ENCODE results near the gene TSEN15.
"Not testable (repeated sequence)": the region's sequence is repeated elsewhere in the genome, so short reads cannot be mapped to it uniquely, and the experiment has no call there.

TSEN15 gene

DNA sequence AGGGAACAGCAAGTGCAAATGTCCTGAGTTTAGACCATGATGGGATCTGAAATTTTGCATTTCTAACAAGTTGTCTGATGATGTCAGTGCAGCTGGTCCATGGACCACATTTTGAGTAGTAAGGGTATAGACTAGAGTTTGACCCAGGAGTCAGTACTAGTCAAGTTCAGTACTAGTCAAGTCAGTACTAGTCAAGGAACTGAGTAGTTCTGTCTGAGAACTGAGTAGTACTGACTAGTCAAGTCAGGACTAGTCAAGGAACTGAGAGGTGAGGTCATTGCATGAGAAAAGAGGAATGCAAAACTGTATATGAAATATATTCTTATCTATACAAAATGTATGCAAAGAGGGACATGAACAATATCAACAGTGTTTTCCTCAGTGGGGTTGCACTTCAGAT is 34.1 kb downstream of the TSEN15 start:
- H3K9ac ChIP-seq (ENCODE audit: low read depth, low read length): no peak overlapping the region
- H3K36me3 ChIP-seq (ENCODE audit: control insufficient read depth, insufficient read depth, low read length): no peaks in the 10 kb centered on the region
- H3K9me3 ChIP-seq (ENCODE audit: control insufficient read depth, insufficient read depth, low read length): no peaks in the 10 kb centered on the region
- H3K27me3 ChIP-seq (ENCODE audit: control insufficient read depth, insufficient read depth, low read length): no peaks in the 10 kb centered on the region
- H3K4me3 ChIP-seq (ENCODE audit: low read depth, low read length): no peak overlapping the region
- no peaks in the 10 kb centered on the region for H3K4me1 ChIP-seq (ENCODE audit: control insufficient read depth, insufficient read depth, low read length)

DNA sequence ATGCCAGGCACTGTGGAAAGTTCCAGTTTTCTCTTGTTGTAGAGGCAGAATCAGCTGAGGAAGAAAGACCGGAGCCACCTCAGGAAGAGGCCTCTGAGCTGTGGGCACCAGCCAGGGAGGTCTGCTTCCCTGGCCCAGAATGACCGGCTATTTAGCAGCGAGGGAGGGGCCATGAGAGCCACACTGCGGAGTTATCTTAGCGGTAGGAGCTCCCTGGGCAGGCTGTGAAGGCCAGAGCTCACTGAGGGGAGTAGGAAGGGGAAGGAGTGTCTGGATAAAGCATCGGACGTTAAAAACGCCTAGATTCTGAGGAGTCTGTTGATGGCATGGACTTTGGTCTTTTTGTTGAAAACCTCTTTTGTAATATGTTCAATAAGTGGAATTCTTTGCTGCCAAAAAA is 36.5 kb downstream of the TSEN15 start:
- no peaks in the 10 kb centered on the region for H3K27me3 ChIP-seq (ENCODE audit: control insufficient read depth, insufficient read depth, low read length)
- H3K4me3 ChIP-seq (ENCODE audit: low read depth, low read length): no peak overlapping the region
- no peaks in the 10 kb centered on the region for H3K9me3 ChIP-seq (ENCODE audit: control insufficient read depth, insufficient read depth, low read length)
- H3K9ac ChIP-seq (ENCODE audit: low read depth, low read length): no peak overlapping the region
- no peaks in the 10 kb centered on the region for H3K36me3 ChIP-seq (ENCODE audit: control insufficient read depth, insufficient read depth, low read length)
- no peaks in the 10 kb centered on the region for H3K4me1 ChIP-seq (ENCODE audit: control insufficient read depth, insufficient read depth, low read length)

- no peaks in the 10 kb centered on the region for H3K36me3 ChIP-seq (ENCODE audit: control insufficient read depth, insufficient read depth, low read length)
- no peaks in the 10 kb centered on the region for H3K27me3 ChIP-seq (ENCODE audit: control insufficient read depth, insufficient read depth, low read length)
- no peak overlapping the region for H3K4me3 ChIP-seq (ENCODE audit: low read depth, low read length)
- no peaks in the 10 kb centered on the region for H3K9me3 ChIP-seq (ENCODE audit: control insufficient read depth, insufficient read depth, low read length)
- no peak overlapping the region for H3K9ac ChIP-seq (ENCODE audit: low read depth, low read length)
- H3K4me1 ChIP-seq (ENCODE audit: control insufficient read depth, insufficient read depth, low read length): no peaks in the 10 kb centered on the region
Observed at GRCh38 chr1:184093071-184093470, 41.5 kb downstream of the TSEN15 start.

GRCh38 chr1:184096005-184096404 is 44.5 kb downstream of the TSEN15 start:
- H3K4me3 ChIP-seq (ENCODE audit: low read depth, low read length): no peak overlapping the region
- H3K4me1 ChIP-seq (ENCODE audit: control insufficient read depth, insufficient read depth, low read length): no peaks in the 10 kb centered on the region
- no peaks in the 10 kb centered on the region for H3K36me3 ChIP-seq (ENCODE audit: control insufficient read depth, insufficient read depth, low read length)
- H3K27me3 ChIP-seq (ENCODE audit: control insufficient read depth, insufficient read depth, low read length): no peaks in the 10 kb centered on the region
- H3K9me3 ChIP-seq (ENCODE audit: control insufficient read depth, insufficient read depth, low read length): no peaks in the 10 kb centered on the region
- no peak overlapping the region for H3K9ac ChIP-seq (ENCODE audit: low read depth, low read length)

- not testable (repeated sequence) for H3K4me1 ChIP-seq (ENCODE audit: control insufficient read depth, insufficient read depth, low read length); H3K9ac ChIP-seq (ENCODE audit: low read depth, low read length); H3K36me3 ChIP-seq (ENCODE audit: control insufficient read depth, insufficient read depth, low read length); H3K9me3 ChIP-seq (ENCODE audit: control insufficient read depth, insufficient read depth, low read length); H3K4me3 ChIP-seq (ENCODE audit: low read depth, low read length); H3K27me3 ChIP-seq (ENCODE audit: control insufficient read depth, insufficient read depth, low read length)
Observed at GRCh38 chr1:184096580-184096979, 45.0 kb downstream of the TSEN15 start.

GRCh38 chr1:184101141-184101540 is 49.6 kb downstream of the TSEN15 start:
- Histone ChIP-seq H3K36me3 (ENCODE audit: control insufficient read depth, insufficient read depth, low read length) (no peaks in the 10 kb centered on the region), H3K9me3 (ENCODE audit: control insufficient read depth, insufficient read depth, low read length) (no peaks in the 10 kb centered on the region), H3K4me1 (ENCODE audit: control insufficient read depth, insufficient read depth, low read length) (no peaks in the 10 kb centered on the region), H3K9ac (ENCODE audit: low read depth, low read length) (no peak overlapping the region), H3K27me3 (ENCODE audit: control insufficient read depth, insufficient read depth, low read length) (no peaks in the 10 kb centered on the region), H3K4me3 (ENCODE audit: low read depth, low read length) (no peak overlapping the region)

- no peaks in the 10 kb centered on the region for H3K36me3 ChIP-seq (ENCODE audit: control insufficient read depth, insufficient read depth, low read length)
- H3K4me3 ChIP-seq (ENCODE audit: low read depth, low read length): no peak overlapping the region
- H3K9ac ChIP-seq (ENCODE audit: low read depth, low read length): no peak overlapping the region
- no peaks in the 10 kb centered on the region for H3K27me3 ChIP-seq (ENCODE audit: control insufficient read depth, insufficient read depth, low read length)
- H3K9me3 ChIP-seq (ENCODE audit: control insufficient read depth, insufficient read depth, low read length): no peaks in the 10 kb centered on the region
- H3K4me1 ChIP-seq (ENCODE audit: control insufficient read depth, insufficient read depth, low read length): no peaks in the 10 kb centered on the region
Observed at GRCh38 chr1:184101571-184101970, 50.0 kb downstream of the TSEN15 start.

DNA sequence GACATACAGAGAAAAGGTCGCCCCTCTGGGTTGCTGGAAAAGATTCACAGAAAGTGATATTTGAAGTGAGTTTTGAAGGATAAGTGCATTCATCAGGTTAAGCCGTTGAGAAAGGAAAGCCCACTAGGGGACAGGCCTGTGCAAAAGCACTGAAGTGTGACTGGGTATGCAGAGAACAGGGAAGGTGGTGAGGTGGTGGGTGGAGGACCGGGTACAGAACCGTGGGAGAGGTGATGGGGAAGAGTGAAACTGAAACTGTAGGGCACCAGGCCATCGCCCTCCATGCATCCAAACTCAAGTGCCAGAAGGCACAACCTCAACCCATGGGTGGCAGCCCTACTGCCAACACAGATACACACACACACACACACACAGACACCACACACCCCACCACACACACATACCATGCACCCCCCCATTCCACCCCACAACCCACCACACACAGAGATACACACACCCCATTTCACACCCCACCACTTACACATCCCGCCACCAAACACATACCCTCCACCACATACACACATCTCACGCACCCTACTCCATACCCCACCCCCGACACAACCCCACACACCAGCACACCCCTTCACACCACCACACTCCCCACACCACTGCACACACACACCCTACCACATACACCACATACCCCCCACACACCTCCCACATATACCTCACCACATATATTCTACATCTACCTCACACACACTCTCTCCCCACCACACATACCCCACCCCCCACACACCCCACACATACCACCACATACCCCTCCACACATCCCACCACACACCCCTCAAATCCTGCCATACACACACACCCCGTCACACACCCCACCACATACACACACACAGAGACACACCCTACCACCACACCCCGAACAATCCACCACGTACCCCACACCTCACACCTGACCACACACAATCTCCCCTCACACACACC is 59.0 kb downstream of the TSEN15 start:
- peaks cover 3% of the 10 kb centered on the region for H3K4me1 ChIP-seq (ENCODE audit: control insufficient read depth, insufficient read depth, low read length)
- H3K9ac ChIP-seq (ENCODE audit: low read depth, low read length): no peak overlapping the region
- H3K27me3 ChIP-seq (ENCODE audit: control insufficient read depth, insufficient read depth, low read length): no peaks in the 10 kb centered on the region
- no peaks in the 10 kb centered on the region for H3K9me3 ChIP-seq (ENCODE audit: control insufficient read depth, insufficient read depth, low read length)
- no peaks in the 10 kb centered on the region for H3K36me3 ChIP-seq (ENCODE audit: control insufficient read depth, insufficient read depth, low read length)
- no peak overlapping the region for H3K4me3 ChIP-seq (ENCODE audit: low read depth, low read length)

DNA sequence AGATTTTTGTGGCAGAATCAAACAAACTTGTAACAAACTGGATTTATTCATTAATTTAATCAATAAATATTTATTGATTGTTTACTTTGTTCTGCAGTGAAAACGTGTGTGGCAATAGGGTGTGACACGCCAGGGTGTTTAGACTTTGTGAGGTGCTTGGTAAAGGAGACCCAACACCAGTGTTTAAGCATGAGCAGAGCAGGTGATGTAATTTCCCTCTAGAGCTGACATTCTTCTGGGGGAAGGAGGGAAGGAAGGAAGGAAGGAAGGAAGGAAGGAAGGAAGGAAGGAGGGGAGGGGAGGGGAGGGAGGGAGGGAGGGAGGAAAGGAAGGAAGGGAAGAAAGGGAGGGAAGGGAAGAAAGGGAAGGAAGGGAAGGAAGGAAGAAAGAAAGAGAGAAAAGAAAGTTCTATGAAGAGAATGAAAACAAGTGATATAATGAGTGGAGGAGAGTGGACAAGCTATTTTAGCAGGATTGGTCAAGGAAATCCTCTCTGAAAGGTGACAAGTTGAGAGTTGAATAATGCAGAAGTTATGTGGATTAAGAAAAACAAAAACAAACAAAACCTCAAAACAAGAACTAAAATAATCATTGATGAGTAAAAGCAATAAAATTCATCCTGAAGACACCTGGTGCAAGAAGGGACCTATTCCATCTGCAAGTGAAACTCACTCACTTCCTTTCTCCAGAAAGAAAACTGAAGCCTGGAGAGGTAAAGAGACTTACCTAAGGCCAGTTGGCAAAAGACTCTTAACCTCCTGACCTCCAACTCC is 60.8 kb downstream of the TSEN15 start:
- no peaks in the 10 kb centered on the region for H3K9me3 ChIP-seq (ENCODE audit: control insufficient read depth, insufficient read depth, low read length)
- peaks cover 3% of the 10 kb centered on the region for H3K4me1 ChIP-seq (ENCODE audit: control insufficient read depth, insufficient read depth, low read length)
- no peaks in the 10 kb centered on the region for H3K36me3 ChIP-seq (ENCODE audit: control insufficient read depth, insufficient read depth, low read length)
- H3K9ac ChIP-seq (ENCODE audit: low read depth, low read length): no peak overlapping the region
- H3K27me3 ChIP-seq (ENCODE audit: control insufficient read depth, insufficient read depth, low read length): no peaks in the 10 kb centered on the region
- H3K4me3 ChIP-seq (ENCODE audit: low read depth, low read length): no peak overlapping the region

DNA sequence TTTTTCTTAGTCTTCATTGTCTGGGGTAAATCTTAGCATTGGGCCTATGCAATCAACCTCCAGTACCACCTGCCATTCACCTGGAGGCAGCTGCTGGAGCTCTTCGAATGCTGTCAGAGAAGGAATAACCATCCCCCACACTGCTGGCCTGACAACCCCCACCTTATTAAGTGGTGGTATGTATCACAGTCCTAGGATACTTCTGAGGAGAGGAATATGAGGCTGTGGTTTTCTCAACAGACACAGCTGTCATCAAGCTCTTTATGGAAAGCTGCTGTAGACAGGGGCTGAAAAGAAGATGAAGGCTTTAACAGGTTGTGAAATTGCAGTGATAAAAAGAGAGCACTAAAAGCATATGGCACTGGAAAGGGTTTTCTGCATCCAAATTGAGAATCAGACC is 61.7 kb downstream of the TSEN15 start:
- H3K4me1 ChIP-seq (ENCODE audit: control insufficient read depth, insufficient read depth, low read length): peaks cover 3% of the 10 kb centered on the region
- no peaks in the 10 kb centered on the region for H3K9me3 ChIP-seq (ENCODE audit: control insufficient read depth, insufficient read depth, low read length)
- H3K9ac ChIP-seq (ENCODE audit: low read depth, low read length): no peak overlapping the region
- H3K4me3 ChIP-seq (ENCODE audit: low read depth, low read length): no peak overlapping the region
- no peaks in the 10 kb centered on the region for H3K36me3 ChIP-seq (ENCODE audit: control insufficient read depth, insufficient read depth, low read length)
- no peaks in the 10 kb centered on the region for H3K27me3 ChIP-seq (ENCODE audit: control insufficient read depth, insufficient read depth, low read length)

GRCh38 chr1:184114818-184115398 is 63.4 kb downstream of the TSEN15 start:
- Histone ChIP-seq H3K9ac (ENCODE audit: low read depth, low read length) (no peak overlapping the region), H3K27me3 (ENCODE audit: control insufficient read depth, insufficient read depth, low read length) (no peaks in the 10 kb centered on the region), H3K36me3 (ENCODE audit: control insufficient read depth, insufficient read depth, low read length) (no peaks in the 10 kb centered on the region), H3K9me3 (ENCODE audit: control insufficient read depth, insufficient read depth, low read length) (no peaks in the 10 kb centered on the region), H3K4me1 (ENCODE audit: control insufficient read depth, insufficient read depth, low read length) (peaks cover 3% of the 10 kb centered on the region), H3K4me3 (ENCODE audit: low read depth, low read length) (no peak overlapping the region)

Measured in iPS-15b (cell line).